ENCODE measurements around the gene AFP. TPM values are rescaled to one million over a fixed set of nuclear protein-coding genes. Genes with fewer than 3 reads are reported as not detected.
"Not testable (repeated sequence)": the region's sequence is repeated elsewhere in the genome, so short reads cannot be mapped to it uniquely, and the experiment has no call there.

The AFP gene
- total RNA-seq (not detected), polyA plus RNA-seq (not detected)
- long read RNA-seq, donor 1: 0 reads
- long read RNA-seq, donor 2: 0 reads
- long read RNA-seq, donor 3: 0 reads

DNA sequence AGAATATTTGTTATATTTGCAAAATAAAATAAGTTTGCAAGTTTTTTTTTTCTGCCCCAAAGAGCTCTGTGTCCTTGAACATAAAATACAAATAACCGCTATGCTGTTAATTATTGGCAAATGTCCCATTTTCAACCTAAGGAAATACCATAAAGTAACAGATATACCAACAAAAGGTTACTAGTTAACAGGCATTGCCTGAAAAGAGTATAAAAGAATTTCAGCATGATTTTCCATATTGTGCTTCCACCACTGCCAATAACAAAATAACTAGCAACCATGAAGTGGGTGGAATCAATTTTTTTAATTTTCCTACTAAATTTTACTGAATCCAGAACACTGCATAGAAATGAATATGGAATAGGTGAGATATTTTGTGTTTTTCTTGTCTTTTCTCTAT lies at the start of gene AFP:
Gene AFP (plus strand): TSS at position 238 of the 400 bp plus-strand sequence. CDS start 42 bp downstream, at position 280.
- no peaks in the 10 kb centered on the region for H3K9me3 ChIP-seq
- no peaks in the 10 kb centered on the region for H3K4me1 ChIP-seq
- WGBS, 4 donors: 69 to 84% (median 80%) methylated on average over 1 of the region's 1 CpG
- H3K36me3 ChIP-seq: no peaks in the 10 kb centered on the region
- peaks cover 0 to 4% (median 0%) of the 10 kb centered on the region in 9 donors for H3K27me3 ChIP-seq
- TF ChIP-seq POLR2A (IDR thresholded peaks at IDR 0.05) (no peak), CTCF (IDR thresholded peaks at IDR 0.05) (no peak)
- H3K4me3 ChIP-seq: no peak within 1 kb of the TSS
- intact Hi-C loops (cut with DNase I): no loop called here
- no peak for ATAC-seq
- no peak within 1 kb of the TSS for H3K27ac ChIP-seq
- DNase-seq: no peak

GRCh38 chr4:73387552-73387951 lies 48.5 kb upstream of the AFP start:
- Histone ChIP-seq H3K9me3 (peaks cover 0 to 6% (median 0%) of the 10 kb centered on the region in 12 donors), H3K27ac (no peak overlapping the region), H3K36me3 (no peaks in the 10 kb centered on the region), H3K4me3 (no peak overlapping the region), H3K4me1 (no peaks in the 10 kb centered on the region), H3K27me3 (no peaks in the 10 kb centered on the region)
- TF ChIP-seq CTCF (IDR thresholded peaks at IDR 0.05): no peak
- TF ChIP-seq POLR2A (IDR thresholded peaks at IDR 0.05): no peak
- DNase-seq (no peak), ATAC-seq (no peak)
- intact Hi-C loops (cut with DNase I): no loop called here

DNA sequence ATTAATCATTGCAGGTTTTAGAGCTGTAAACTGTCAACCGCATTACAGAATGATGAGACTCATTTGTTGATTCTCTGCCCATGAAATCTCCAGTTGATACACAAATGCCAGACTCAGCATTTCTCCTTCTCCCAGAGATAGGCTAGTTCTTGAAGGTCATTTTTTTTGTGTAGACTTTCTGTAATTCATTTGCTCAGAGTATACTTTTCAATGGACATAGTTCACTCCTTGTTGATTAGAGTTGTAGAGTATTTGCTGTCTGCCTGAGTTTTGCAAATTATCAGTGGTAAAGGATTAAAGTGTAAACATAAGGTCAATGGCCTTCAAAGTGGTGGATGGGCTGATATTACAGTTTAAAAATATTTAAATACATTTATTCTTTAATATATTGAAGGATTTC lies 47.1 kb upstream of the AFP start:
- Histone ChIP-seq H3K9me3 (peaks cover 0 to 6% (median 0%) of the 10 kb centered on the region in 12 donors), H3K4me3 (no peak overlapping the region), H3K4me1 (no peaks in the 10 kb centered on the region), H3K27me3 (no peaks in the 10 kb centered on the region), H3K27ac (no peak overlapping the region), H3K36me3 (no peaks in the 10 kb centered on the region)
- DNase-seq (no peak), ATAC-seq (no peak)
- TF ChIP-seq CTCF (IDR thresholded peaks at IDR 0.05) (no peak), POLR2A (IDR thresholded peaks at IDR 0.05) (no peak)
- intact Hi-C loops (cut with DNase I): no loop called here
- 89 to 96% (median 93%) methylated on average over 1 of the region's 1 CpG for WGBS, 4 donors

DNA sequence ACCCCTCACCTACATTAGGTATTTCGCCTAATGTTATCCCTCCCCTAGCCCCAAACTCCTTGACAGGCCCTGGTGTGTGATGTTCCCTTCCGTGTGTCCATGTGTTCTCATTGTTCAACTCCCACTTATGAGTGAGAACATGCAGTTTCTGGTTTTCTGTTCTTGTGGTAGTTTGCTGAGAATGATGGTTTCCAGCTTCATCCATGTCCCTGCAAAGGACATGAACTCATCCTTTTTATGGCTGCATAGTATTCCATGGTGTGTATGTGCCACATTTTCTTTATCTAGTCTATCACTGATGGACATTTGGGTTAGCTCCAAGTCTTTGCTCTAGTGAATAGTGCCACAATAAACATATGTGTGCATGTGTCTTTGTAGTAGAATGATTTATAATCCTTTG lies 46.4 kb upstream of the AFP start:
- DNase-seq; ATAC-seq; intact Hi-C loops (cut with DNase I); H3K27me3 ChIP-seq; H3K27ac ChIP-seq; H3K4me1 ChIP-seq; H3K9me3 ChIP-seq; H3K36me3 ChIP-seq; H3K4me3 ChIP-seq: not testable (repeated sequence)
- 88 to 92% (median 90%) methylated on average over 2 of the region's 2 CpGs for WGBS, 4 donors

DNA sequence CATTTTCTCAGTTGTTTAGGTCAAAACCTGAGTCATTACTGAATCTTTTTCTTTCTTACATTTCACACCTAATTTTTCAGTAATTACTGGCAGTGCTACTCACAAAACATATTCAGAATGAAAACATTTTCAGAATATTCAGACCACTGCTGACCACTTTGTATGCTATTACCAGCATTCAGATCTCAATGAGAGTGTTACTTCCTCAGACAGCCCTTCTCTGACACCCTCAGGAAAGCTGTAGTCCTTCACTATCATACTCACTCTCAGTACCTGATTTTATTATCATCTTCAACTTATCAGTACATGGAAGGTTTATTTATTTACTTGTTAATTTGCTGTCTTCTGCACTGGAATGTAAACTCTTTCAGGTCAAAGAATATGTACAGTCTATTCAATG lies 44.2 kb upstream of the AFP start:
- ATAC-seq (no peak), DNase-seq (no peak)
- Histone ChIP-seq H3K4me1 (no peaks in the 10 kb centered on the region), H3K27me3 (no peaks in the 10 kb centered on the region), H3K9me3 (no peaks in the 10 kb centered on the region), H3K36me3 (no peaks in the 10 kb centered on the region), H3K4me3 (no peak overlapping the region), H3K27ac (no peak overlapping the region)
- TF ChIP-seq POLR2A (IDR thresholded peaks at IDR 0.05): no peak
- intact Hi-C loops (cut with DNase I): no loop called here
